ENCODE results near the gene PPFIA2.

DNA sequence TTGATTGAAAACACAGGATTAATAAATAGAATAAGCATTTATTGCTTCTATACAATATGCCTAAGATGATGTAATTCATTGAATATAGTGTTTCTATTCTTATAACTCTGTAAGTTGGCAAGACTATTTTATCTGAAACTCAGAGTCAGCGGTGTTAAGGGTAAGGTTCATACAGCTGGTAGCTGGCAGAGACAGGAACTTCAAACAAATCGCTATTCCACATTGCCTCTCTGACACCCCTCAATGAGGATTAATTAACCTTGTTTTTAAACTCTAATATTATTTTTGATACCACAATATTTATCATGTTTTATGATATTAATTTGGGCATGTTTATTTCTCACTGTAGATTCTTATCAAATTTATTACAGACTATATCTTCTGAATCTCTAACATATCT, 357.9 kb downstream of the PPFIA2 start:
- TF ChIP-seq CTCF (conservative IDR thresholded peaks at IDR 0.05) = no peak
- no peak for TF ChIP-seq ZFX (IDR thresholded peaks at IDR 0.05)
